ENCODE data around the gene PCBP3.
"Not testable (repeated sequence)": the region's sequence is repeated elsewhere in the genome, so short reads cannot be mapped to it uniquely, and the experiment has no call there.

Gene PCBP3

GRCh38 chr21:45635271-45636151, 8.0 kb upstream of the PCBP3 start:
- DNase-seq (ENCODE audit: low read depth in 2 of 2) = no peak

- DNase-seq (ENCODE audit: low read depth in 2 of 2) = no peak
Observed at GRCh38 chr21:45636459-45636858, 7.1 kb upstream of the PCBP3 start.

- DNase-seq (ENCODE audit: low read depth in 2 of 2) = no peak
Observed at GRCh38 chr21:45636951-45637646, 6.4 kb upstream of the PCBP3 start.

- no peak for DNase-seq (ENCODE audit: low read depth in 2 of 2)
Observed at GRCh38 chr21:45637883-45638282, 5.6 kb upstream of the PCBP3 start.

GRCh38 chr21:45638707-45639106, 4.8 kb upstream of the PCBP3 start:
- DNase-seq (ENCODE audit: low read depth in 2 of 2) = no peak

- no peak for DNase-seq (ENCODE audit: low read depth in 2 of 2)
Observed at GRCh38 chr21:45639206-45640000, 4.1 kb upstream of the PCBP3 start.

GRCh38 chr21:45640001-45640887, 3.3 kb upstream of the PCBP3 start:
- no peak for DNase-seq (ENCODE audit: low read depth in 2 of 2)

- no peak for DNase-seq (ENCODE audit: low read depth in 2 of 2)
Observed at GRCh38 chr21:45640888-45641479, 2.5 kb upstream of the PCBP3 start.

- no peak for DNase-seq (ENCODE audit: low read depth in 2 of 2)
Observed at GRCh38 chr21:45641480-45642035, 2.0 kb upstream of the PCBP3 start.

GRCh38 chr21:45642122-45642813, 1.3 kb upstream of the PCBP3 start:
- no peak for DNase-seq (ENCODE audit: low read depth in 2 of 2)

GRCh38 chr21:45644041-45644906, 749 bp downstream of the PCBP3 start:
- peak in 1 of 2 experiments; percentile 15 for DNase-seq (ENCODE audit: low read depth in 2 of 2)

GRCh38 chr21:45651921-45652320, 8.4 kb downstream of the PCBP3 start:
- no peak for DNase-seq (ENCODE audit: low read depth in 2 of 2)

GRCh38 chr21:45655124-45655523, 11.6 kb downstream of the PCBP3 start:
- DNase-seq (ENCODE audit: low read depth in 2 of 2) = no peak

- DNase-seq (ENCODE audit: low read depth in 2 of 2) = not testable (repeated sequence)
Observed at GRCh38 chr21:45656114-45656513, 12.6 kb downstream of the PCBP3 start.

GRCh38 chr21:45661913-45662622, 18.5 kb downstream of the PCBP3 start:
- not testable (repeated sequence) for DNase-seq (ENCODE audit: low read depth in 2 of 2)

- DNase-seq (ENCODE audit: low read depth in 2 of 2) = not testable (repeated sequence)
Observed at GRCh38 chr21:45662623-45663245, 19.2 kb downstream of the PCBP3 start.

GRCh38 chr21:45669382-45669781, 25.9 kb downstream of the PCBP3 start:
- no peak for DNase-seq (ENCODE audit: low read depth in 2 of 2)

GRCh38 chr21:45670731-45671130, 27.2 kb downstream of the PCBP3 start:
- no peak for DNase-seq (ENCODE audit: low read depth in 2 of 2)
